Measurements from ENCODE around the gene BCAR1. TPM values are rescaled to one million over a fixed set of nuclear protein-coding genes. Genes with fewer than 3 reads are reported as not detected.

BCAR1 gene
- polyA plus RNA-seq, 1 donor from 2014 or later: 39.1 TPM

- Histone ChIP-seq H3K27me3 (ENCODE audit: insufficient read depth, low read depth, low read length) (no peaks in the 10 kb centered on the region), H3K9ac (ENCODE audit: low read length) (no peak overlapping the region), H3K36me3 (ENCODE audit: insufficient read depth, low read length) (no peaks in the 10 kb centered on the region), H3K27ac (ENCODE audit: low read length) (no peak overlapping the region), H2AFZ (ENCODE audit: low read depth, low read length) (no peak overlapping the region), H3K9me3 (ENCODE audit: low read length) (peaks cover 13% of the 10 kb centered on the region), H4K20me1 (ENCODE audit: insufficient read depth) (no peaks in the 10 kb centered on the region), H3K79me2 (replicated peaks; ENCODE audit: insufficient read depth, low read length) (no peaks in the 10 kb centered on the region), H3K4me3 (ENCODE audit: low read length) (no peak overlapping the region), H3F3A (ENCODE audit: insufficient read depth, low read length, poor library complexity, severe bottlenecking) (no peaks in the 10 kb centered on the region), H3K4me2 (ENCODE audit: low read length) (no peak overlapping the region), H3K9me2 (ENCODE audit: insufficient read depth, low read length) (no peaks in the 10 kb centered on the region)
- TF ChIP-seq CTCF (IDR thresholded peaks at IDR 0.05; ENCODE audit: poor library complexity, severe bottlenecking) (no peak), TAF1 (IDR thresholded peaks at IDR 0.05; ENCODE audit: low read depth) (no peak), POLR2AphosphoS5 (IDR thresholded peaks at IDR 0.05) (no peak), RAD21 (conservative IDR thresholded peaks at IDR 0.05) (no peak), REST (IDR thresholded peaks at IDR 0.05; ENCODE audit: borderline replicate concordance) (no peak), EP300 (conservative IDR thresholded peaks at IDR 0.05; ENCODE audit: poor library complexity, severe bottlenecking) (no peak), EZH2 (IDR thresholded peaks at IDR 0.05; ENCODE audit: borderline replicate concordance, insufficient read depth, low read length, poor library complexity, severe bottlenecking) (no peak), SMC3 (conservative IDR thresholded peaks at IDR 0.05; ENCODE audit: poor library complexity) (no peak), MXI1 (conservative IDR thresholded peaks at IDR 0.05; ENCODE audit: poor library complexity, severe bottlenecking) (no peak)
Measured at GRCh38 chr16:75179208-75179607, 72.2 kb downstream of the BCAR1 start.

Small RNA genes within 50 kb of the gene (small RNA-seq; reads per million reads assigned to genes)
- gene RNU6-758P: 0 reads per million in 3 experiments

Other genes starting within 250 kb of the BCAR1 start
- gene LDHD, start 134.8 kb downstream of the BCAR1 start, polyA plus RNA-seq: 0.18 TPM in 1 of 2 replicates, not detected in the other
- 38.1 and 47.1 TPM in 2 replicates for gene ZFP1, start 103.1 kb downstream of the BCAR1 start, polyA plus RNA-seq
- gene CTRB2, start 44.5 kb downstream of the BCAR1 start, polyA plus RNA-seq: not detected in 2 replicates
- 1.2 TPM in 1 of 2 replicates, not detected in the other for gene CTRB1, start 32.6 kb downstream of the BCAR1 start, polyA plus RNA-seq
- 197 and 201 TPM in 2 replicates for gene CFDP1, start 181.9 kb upstream of the BCAR1 start, polyA plus RNA-seq
- 32.2 and 35.9 TPM in 2 replicates for gene TMEM170A, start 213.1 kb upstream of the BCAR1 start, polyA plus RNA-seq
- 0.02 TPM in 1 of 2 replicates, not detected in the other for gene CHST6, start 243.8 kb upstream of the BCAR1 start, polyA plus RNA-seq

Data from neural cell (in vitro differentiated cells).